BLaER1 treated with 17β-estradiol and CSF1 and Interleukin-3, amounts not matched to agents 10 nM and 100 nM (cell line): Measurements from ENCODE around the gene KCNH2.
A peak's percentile ranks its signal among the peaks of the same experiment; 100 is the strongest.
"Not testable (repeated sequence)": the region's sequence is repeated elsewhere in the genome, so short reads cannot be mapped to it uniquely, and the experiment has no call there.

Source experiments
- H3K27ac ChIP-seq, 11 experiments: shearing (Covaris generic); formaldehyde crosslinking; 2 replicates each; pipeline ENCODE4 v1.8.1; 2022
- H3K27me3 ChIP-seq, 11 experiments: shearing (Covaris generic); formaldehyde crosslinking; 2 replicates each; pipeline ENCODE4 v1.8.1; 2022
- H3K36me3 ChIP-seq, 11 experiments: shearing (Covaris generic); formaldehyde crosslinking; 2 replicates each; pipeline ENCODE4 v1.8.1; 2022
- H3K4me1 ChIP-seq, 10 experiments: shearing (Covaris generic); formaldehyde crosslinking; 2 replicates each; pipeline ENCODE4 v1.8.1; 2022
- H3K4me2 ChIP-seq, 11 experiments: shearing (Covaris generic); formaldehyde crosslinking; 2 replicates each; pipeline ENCODE4 v1.8.1; 2022
- H3K4me3 ChIP-seq, 10 experiments: shearing (Covaris generic); formaldehyde crosslinking; 2 replicates each; pipeline ENCODE4 v1.8.1; 2022
- H3K9ac ChIP-seq, 11 experiments: shearing (Covaris generic); formaldehyde crosslinking; 2 replicates each; pipeline ENCODE4 v1.8.1; 2022
- H3K9me3 ChIP-seq, 11 experiments: shearing (Covaris generic); formaldehyde crosslinking; replicated peaks in 1 of 11; 2 replicates each; pipeline ENCODE4 v1.8.1; 2022
- H4K20me1 ChIP-seq, 11 experiments: shearing (Covaris generic); formaldehyde crosslinking; 2 replicates each; pipeline ENCODE4 v1.8.1; 2022
- Cebpa-rat ChIP-seq, 11 experiments: shearing (Covaris generic); IDR thresholded peaks; 2 replicates each; pipeline ENCODE4 v1.8.1; 2022

KCNH2 gene, protein sequence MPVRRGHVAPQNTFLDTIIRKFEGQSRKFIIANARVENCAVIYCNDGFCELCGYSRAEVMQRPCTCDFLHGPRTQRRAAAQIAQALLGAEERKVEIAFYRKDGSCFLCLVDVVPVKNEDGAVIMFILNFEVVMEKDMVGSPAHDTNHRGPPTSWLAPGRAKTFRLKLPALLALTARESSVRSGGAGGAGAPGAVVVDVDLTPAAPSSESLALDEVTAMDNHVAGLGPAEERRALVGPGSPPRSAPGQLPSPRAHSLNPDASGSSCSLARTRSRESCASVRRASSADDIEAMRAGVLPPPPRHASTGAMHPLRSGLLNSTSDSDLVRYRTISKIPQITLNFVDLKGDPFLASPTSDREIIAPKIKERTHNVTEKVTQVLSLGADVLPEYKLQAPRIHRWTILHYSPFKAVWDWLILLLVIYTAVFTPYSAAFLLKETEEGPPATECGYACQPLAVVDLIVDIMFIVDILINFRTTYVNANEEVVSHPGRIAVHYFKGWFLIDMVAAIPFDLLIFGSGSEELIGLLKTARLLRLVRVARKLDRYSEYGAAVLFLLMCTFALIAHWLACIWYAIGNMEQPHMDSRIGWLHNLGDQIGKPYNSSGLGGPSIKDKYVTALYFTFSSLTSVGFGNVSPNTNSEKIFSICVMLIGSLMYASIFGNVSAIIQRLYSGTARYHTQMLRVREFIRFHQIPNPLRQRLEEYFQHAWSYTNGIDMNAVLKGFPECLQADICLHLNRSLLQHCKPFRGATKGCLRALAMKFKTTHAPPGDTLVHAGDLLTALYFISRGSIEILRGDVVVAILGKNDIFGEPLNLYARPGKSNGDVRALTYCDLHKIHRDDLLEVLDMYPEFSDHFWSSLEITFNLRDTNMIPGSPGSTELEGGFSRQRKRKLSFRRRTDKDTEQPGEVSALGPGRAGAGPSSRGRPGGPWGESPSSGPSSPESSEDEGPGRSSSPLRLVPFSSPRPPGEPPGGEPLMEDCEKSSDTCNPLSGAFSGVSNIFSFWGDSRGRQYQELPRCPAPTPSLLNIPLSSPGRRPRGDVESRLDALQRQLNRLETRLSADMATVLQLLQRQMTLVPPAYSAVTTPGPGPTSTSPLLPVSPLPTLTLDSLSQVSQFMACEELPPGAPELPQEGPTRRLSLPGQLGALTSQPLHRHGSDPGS

DNA sequence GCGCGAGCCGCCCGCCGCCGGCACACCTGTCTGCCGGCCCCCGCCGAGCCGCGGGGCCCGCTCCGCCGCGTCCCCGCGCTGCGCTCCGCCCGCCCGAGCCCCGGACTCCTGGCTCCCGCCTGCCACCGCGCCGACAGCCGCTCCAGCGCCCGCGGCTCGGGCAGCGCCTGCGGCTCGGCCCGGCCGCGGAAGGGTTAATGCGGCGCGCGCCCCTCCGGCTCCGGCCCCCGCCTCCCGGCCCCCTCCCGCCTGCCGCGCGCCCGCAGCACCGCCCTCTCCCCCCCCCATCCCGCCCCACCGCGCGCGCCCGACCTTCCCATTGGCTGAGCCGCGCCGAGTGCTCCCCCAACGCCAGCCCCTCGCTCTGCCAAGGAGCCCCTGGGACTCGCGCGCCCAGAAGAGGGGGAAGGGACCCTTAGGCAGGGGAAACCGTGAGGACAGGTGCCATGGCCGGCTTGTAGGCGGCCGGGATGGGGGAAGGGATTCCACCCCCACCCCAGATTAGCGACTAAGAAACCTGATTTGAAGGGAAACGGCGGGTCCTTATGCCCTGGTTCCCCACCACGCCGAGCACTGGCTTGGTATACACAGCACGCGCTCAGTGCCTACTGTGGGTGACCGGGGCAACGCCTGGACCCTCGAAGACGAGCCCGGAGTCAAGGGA is at the start of gene KCNH2:
Gene KCNH2 (minus strand): TSS at position 196 of the 664 bp plus-strand sequence. CDS start 408 bp downstream, outside the sequence.
- peak within 1 kb of the TSS in 1 of 11 experiments; percentile 52; a peak in 1 of 22 replicates for H3K27ac ChIP-seq
- H3K9ac ChIP-seq, result peak within 1 kb of the TSS; percentile 53 to 80 (median 66); a peak in 20 of 22 replicates

DNA sequence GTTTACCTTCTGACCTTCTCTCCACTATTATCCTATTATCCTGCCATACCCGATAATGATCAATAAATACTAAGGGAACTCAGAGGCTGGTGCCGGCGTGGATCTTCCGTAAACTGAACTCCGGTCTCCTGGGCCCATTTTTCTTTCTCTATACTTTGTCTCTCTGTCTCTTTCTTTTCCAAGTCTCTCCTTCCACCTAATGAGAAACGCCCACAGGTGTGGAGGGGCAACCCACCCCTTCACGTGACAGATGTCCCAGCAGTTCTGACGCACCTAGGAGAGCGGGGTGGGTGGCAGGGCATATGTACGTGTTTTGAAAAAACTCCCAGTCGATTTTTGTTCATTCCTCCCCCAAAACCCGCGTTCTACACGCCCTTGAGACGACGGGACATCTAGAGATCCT is 49.6 kb upstream of the KCNH2 start:
- Histone ChIP-seq H3K4me2 (peak overlapping the region; percentile 73 to 95 (median 92)), H3K27me3 (peaks cover 0 to 16% (median 6%) of the 10 kb centered on the region in 11 experiments; a peak in 7 of 22 replicates), H3K9ac (peak overlapping the region; percentile 44 to 80 (median 71); a peak in 21 of 22 replicates), H3K4me1 (peaks cover 27 to 36% (median 33%) of the 10 kb centered on the region in 10 experiments), H3K4me3 (peak overlapping the region; percentile 57 to 78 (median 68)), H3K27ac (peak overlapping the region in 9 of 11 experiments; percentile 25 to 80 (median 39); a peak in 14 of 22 replicates)
- H3K9me3 ChIP-seq, H4K20me1 ChIP-seq, H3K36me3 ChIP-seq: not testable (repeated sequence)

More for the DNA sequence above, at the start of gene KCNH2:
- Histone ChIP-seq H3K9me3 (no peaks in the 10 kb centered on the region), H3K4me2 (peak within 1 kb of the TSS; percentile 91 to 99 (median 99)), H4K20me1 (peaks cover 0 to 53% (median 26%) of the 10 kb centered on the region in 11 experiments; a peak in 16 of 22 replicates), H3K4me3 (peak within 1 kb of the TSS; percentile 48 to 76 (median 64)), H3K36me3 (no peaks in the 10 kb centered on the region), H3K27me3 (peaks cover 28 to 92% (median 52%) of the 10 kb centered on the region in 11 experiments; a peak in 21 of 22 replicates), H3K4me1 (peaks cover 17 to 67% (median 53%) of the 10 kb centered on the region in 10 experiments)
- TF ChIP-seq Cebpa-rat (IDR thresholded peaks at IDR 0.05), result no peak

DNA sequence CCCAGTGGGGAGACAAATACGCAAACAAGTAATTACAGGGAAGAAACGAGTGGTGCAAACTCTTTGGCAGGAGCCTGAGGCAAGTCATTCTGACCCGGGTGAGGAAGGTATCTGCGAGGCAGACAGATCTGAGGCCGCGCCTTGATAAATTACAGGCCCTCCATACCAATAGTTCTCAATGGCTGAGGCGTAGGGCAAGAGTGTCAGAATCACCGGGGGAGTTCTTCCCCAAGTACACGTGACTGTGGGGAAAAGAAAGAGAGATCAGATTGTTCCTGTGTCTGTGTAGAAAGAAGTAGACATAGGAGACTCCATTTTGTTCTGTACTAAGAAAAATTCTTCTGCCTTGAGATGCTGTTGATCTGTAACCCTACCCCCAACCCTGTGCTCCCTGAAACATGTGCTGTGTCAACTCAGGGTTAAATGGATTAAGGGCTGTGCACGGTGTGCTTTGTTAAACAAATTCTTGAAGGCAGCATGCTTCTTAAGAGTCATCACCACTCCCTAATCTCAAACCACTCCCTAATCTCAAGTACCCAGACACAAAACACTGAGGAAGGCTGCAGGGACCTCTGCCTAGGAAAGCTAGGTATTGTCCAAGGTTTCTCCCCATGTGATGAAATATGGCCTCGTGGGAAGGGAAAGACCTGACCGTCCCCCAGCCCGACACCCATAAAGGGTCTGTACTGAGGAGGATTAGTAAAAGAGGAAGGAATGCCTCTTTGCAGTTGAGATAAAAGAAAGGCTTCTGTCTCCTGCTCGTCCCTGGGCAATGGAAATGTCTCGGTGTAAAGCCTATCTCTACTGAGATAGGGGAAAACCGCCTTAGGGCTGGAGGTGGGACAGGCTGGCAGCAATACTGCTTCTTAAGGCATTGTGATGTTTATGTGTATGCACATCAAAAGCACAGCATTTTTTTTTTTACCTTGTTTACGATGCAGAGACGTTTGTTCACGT is 48.9 kb upstream of the KCNH2 start:
- H3K9ac ChIP-seq, result peak overlapping the region in 2 of 11 experiments; percentile 71 to 75; a peak in 5 of 22 replicates
- H3K4me2 ChIP-seq, result peak overlapping the region; percentile 73 to 95 (median 92)
- H4K20me1 ChIP-seq, H3K36me3 ChIP-seq, H3K9me3 ChIP-seq: not testable (repeated sequence)
- peaks cover 25 to 37% (median 33%) of the 10 kb centered on the region in 10 experiments for H3K4me1 ChIP-seq
- peak overlapping the region in 9 of 10 experiments; percentile 57 to 78 (median 67); a peak in 15 of 20 replicates for H3K4me3 ChIP-seq
- peaks cover 0 to 16% (median 6%) of the 10 kb centered on the region in 11 experiments; a peak in 7 of 22 replicates for H3K27me3 ChIP-seq
- H3K27ac ChIP-seq, result peak overlapping the region in 2 of 11 experiments; percentile 71 to 80; a peak in 3 of 22 replicates

DNA sequence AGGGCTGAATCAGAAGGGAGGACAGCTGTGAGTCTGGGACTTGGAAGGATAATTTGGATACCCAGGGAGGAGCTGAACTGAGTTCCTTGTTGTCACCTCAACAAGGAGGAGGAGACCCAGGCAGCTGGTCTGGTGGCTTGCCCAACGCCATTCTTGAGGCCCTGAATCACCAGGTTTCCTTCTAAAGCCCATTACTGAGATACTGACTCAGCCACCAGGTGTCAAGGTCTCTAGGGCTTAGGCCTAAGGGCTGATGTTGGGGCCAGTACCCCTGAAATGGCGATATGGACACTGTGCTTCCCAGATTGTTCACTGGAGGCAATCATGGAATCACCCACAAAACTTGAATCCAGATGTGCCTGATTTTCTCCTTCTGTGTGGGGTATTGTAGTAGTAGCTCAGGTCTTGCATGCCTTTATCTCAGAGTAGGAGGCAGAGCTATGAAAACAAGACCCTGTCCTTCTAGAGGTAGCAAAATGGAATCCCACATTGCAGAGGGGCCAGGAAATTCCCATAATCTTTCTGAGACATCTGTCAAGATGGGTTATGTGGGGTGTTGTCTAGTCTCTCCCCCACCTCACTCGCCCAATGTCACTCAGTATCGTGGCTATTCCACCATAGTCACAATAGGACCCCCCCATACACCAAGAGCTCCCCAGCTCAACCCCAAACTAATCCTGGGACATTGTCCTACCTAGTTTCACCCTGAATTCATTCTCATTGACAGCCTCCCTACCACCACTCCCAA is 48.0 kb upstream of the KCNH2 start:
- H3K4me3 ChIP-seq, result no peak overlapping the region
- H3K27ac ChIP-seq, result no peak overlapping the region
- 0 out of 22 replicates have a peak, but pooled peaks cover 0 to 2% (median 0%) of the 10 kb centered on the region in 11 experiments for H3K36me3 ChIP-seq
- no peaks in the 10 kb centered on the region for H4K20me1 ChIP-seq
- H3K9ac ChIP-seq, result no peak overlapping the region
- no peak overlapping the region for H3K4me2 ChIP-seq
- TF ChIP-seq Cebpa-rat (IDR thresholded peaks at IDR 0.05), result no peak
- H3K9me3 ChIP-seq, result no peaks in the 10 kb centered on the region
- H3K4me1 ChIP-seq, result peaks cover 25 to 37% (median 33%) of the 10 kb centered on the region in 10 experiments
- peaks cover 0 to 16% (median 6%) of the 10 kb centered on the region in 11 experiments; a peak in 7 of 22 replicates for H3K27me3 ChIP-seq

DNA sequence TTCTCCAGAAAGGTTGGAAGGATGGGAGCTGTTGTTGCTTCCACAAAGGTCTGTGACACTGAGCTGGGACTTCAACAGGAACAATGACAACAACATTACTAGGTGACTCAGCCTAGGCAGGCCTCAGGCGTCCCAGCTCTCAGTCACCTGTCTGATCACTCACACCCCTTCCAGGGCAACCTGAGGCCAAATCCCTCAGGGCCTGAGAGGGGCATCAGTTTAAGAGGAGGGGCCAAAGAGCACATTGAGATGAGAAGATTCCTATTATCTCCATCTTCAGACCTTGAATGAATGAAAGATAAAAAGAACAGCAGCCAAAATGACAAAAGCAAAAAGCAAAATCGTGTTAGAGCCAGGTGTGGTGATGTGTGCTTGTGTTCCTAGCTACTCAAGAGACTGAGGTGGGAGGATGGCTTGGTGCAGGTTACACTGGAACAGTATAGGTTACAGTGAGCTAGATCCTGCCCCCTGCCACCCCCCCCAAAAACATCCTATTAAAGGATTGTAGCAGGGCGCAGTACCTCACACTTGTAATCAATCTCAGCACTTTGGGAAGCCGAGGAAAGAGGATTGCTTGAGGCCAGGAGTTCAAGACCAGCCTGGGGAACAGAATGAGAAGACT is 46.4 kb upstream of the KCNH2 start, which contains the start of gene ATG9B:
Gene ATG9B (minus strand): TSS at position 60 of the 622 bp plus-strand sequence. CDS start 71 bp downstream, outside the sequence.
- no peaks in the 10 kb centered on the region for H3K9me3 ChIP-seq
- peaks cover 21 to 43% (median 40%) of the 10 kb centered on the region in 10 experiments for H3K4me1 ChIP-seq
- H3K9ac ChIP-seq, result peak within 1 kb of the TSS in 5 of 11 experiments; percentile 3 to 37 (median 9); a peak in 2 of 22 replicates
- no peak within 1 kb of the TSS for H3K27ac ChIP-seq
- no peak for TF ChIP-seq Cebpa-rat (IDR thresholded peaks at IDR 0.05)
- no peak within 1 kb of the TSS for H3K4me3 ChIP-seq
- H4K20me1 ChIP-seq, result no peaks in the 10 kb centered on the region
- H3K4me2 ChIP-seq, result peak within 1 kb of the TSS; percentile 54 to 82 (median 73)
- no peaks in the 10 kb centered on the region for H3K36me3 ChIP-seq
- peaks cover 4 to 24% (median 13%) of the 10 kb centered on the region in 11 experiments; a peak in 18 of 22 replicates for H3K27me3 ChIP-seq

DNA sequence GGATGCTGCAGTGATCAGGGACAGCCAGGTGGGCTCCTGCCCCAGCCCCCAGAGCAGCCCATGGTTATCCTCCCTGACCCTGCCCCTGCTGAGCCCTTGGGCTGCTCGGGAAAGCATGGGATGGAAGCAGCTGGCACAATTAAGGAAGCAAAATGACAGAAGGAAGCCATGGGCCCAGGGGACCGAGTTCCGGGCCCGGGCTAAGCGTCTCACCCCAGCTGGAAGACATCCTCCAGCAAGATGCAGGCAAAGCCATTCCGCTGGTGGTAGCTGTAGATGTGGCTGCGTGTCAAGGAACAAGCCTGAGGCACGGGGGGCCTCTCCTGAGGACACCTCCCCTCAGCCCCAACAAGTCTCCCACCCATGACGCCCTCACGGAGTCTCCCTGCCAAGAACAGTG is 45.1 kb upstream of the KCNH2 start:
- H3K4me1 ChIP-seq, result peaks cover 24 to 48% (median 45%) of the 10 kb centered on the region in 10 experiments
- H4K20me1 ChIP-seq, result no peaks in the 10 kb centered on the region
- H3K9me3 ChIP-seq, result no peaks in the 10 kb centered on the region
- H3K36me3 ChIP-seq, result no peaks in the 10 kb centered on the region
- peak overlapping the region in 5 of 11 experiments; percentile 3 to 37 (median 9); a peak in 2 of 22 replicates for H3K9ac ChIP-seq
- no peak for TF ChIP-seq Cebpa-rat (IDR thresholded peaks at IDR 0.05)
- no peak overlapping the region for H3K27ac ChIP-seq
- no peak overlapping the region for H3K4me3 ChIP-seq
- peak overlapping the region; percentile 54 to 82 (median 73) for H3K4me2 ChIP-seq
- H3K27me3 ChIP-seq, result peaks cover 17 to 38% (median 25%) of the 10 kb centered on the region in 11 experiments; a peak in 21 of 22 replicates
